HG02759 (cell line): ENCODE results near the gene CELF4.

Experiments used
- ATAC-seq: cut with Tn5 transposase; IDR thresholded peaks from one replicate; pipeline ENCODE4 v1.9.1; 2021; ENCODE audit warnings: mild to moderate bottlenecking, moderate library complexity; ENCODE audit not compliant: unreplicated experiment

The CELF4 gene

DNA sequence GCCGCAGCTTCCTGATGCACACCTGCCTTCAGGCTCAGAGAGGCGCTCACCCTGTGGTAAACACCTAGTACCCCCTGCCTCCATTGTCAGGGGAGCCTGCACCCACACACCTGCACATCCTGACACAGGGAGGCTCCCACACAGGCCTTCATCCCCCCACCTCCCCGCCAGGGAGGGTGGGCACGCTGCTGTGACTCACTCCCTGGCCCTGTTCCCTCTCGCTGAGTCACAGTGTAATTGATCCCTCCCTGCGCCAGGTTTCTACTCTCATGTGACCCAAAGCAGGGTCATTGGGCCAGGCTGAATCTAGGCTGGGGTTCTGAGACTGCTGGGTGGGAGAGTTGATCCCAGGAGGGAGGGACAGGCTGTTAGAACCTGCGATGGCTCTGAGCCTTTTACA lies 8.5 kb upstream of the CELF4 start:
- ATAC-seq = no peak

DNA sequence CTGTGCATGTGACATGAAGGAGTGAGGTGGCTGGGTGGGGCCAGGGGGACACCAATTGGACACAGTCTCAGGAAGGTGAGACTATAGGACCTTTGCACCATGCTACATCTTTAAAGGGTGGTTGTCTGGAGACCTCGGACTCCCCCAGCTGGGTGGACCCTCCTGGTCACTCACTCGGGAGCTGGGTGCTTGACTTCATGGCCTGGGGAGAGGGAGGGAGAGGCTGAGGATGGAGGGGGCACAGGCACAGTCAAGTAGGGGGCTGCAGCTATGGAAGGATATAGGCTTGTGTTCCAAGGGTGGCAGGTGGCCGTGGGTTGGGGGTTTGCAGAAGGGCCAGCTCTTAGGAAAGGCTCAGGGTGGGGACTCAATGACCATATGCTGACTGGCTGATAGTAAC lies 7.1 kb upstream of the CELF4 start:
- no peak for ATAC-seq

DNA sequence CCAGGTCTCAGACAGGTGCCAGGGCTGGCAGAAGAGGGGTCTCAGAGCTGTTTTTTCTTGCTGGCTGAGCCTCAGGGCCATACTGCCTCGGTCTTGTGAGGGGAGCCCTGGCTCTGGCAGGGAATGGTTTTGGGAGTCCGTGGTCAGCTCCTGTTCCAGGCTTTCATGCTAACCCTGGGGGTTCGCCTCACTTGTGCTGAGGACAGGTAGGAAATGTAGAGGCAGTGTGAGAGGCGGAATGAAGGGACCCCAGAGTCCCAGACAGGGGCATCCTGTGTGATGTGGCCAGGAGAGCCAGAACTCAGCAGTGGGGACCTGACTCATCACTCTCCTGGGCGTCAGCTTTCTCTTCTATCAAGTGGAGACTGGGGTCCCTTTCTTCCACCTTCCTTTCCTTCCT lies 5.7 kb upstream of the CELF4 start:
- no peak for ATAC-seq

DNA sequence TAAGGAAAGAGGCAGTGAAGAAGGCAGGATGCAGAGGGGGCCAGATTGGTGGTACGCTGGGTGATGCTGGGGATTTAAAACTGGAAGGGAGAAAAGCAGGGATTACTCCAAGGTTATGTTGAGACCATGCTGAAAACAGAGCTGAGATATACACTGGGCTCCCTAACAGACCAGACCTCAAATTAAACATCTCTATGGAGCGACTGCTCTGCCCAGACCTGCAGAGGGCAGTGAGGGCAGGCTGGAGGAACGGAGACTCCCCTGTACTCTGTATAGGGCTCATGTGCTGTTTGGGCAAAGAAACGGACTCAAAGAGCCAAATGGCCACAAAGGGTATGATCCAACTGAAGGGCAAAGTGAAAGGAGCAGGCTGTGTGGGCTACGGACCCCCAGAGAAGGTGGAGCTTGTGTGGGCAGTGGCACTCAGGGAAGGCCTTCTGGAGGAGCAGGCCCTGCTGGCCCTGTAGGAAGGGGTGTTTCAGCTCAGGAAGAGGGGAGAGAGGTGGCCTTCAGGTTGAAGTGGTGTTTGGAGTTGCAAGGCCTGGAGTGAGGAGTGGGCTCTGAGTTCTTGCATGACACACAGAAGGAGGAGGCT lies 4.8 kb upstream of the CELF4 start:
- no peak for ATAC-seq

DNA sequence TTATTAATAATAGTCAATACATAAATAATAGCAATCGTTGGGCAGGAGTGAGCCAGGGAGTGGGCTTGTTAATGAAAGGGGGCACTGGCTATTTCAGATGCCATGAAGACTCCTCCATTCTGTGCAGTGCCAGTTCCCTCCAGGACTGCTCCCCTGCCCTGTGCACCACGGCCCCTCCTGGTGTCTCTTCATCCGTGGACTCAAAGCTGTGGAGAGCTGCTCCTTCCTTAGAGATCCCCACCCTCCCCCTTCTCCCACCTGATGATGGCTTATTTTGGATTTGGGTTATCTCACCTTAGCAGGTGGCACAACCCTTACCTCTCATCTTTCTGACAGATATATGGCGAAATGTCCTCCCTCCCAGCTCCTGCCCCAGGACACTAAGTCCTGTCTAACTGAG lies 3.1 kb upstream of the CELF4 start:
- no peak for ATAC-seq

DNA sequence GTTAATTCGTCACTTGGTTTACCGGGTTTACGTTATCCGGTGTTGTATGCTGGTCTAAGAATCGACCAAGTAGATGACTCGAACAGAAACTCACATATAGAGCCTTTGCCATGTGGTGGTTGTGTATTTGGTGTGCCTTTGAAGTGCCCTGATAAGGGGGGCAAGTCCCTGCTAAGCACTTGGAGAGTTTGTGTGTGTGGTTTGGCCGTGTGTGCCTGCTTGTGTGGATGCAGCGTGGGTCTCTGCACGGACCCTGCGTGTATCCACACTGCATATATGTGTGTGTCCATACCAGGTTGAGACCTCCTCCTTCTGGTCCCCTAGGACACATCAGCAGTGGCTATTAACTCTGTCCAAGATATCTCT lies 2.4 kb upstream of the CELF4 start:
- no peak for ATAC-seq

DNA sequence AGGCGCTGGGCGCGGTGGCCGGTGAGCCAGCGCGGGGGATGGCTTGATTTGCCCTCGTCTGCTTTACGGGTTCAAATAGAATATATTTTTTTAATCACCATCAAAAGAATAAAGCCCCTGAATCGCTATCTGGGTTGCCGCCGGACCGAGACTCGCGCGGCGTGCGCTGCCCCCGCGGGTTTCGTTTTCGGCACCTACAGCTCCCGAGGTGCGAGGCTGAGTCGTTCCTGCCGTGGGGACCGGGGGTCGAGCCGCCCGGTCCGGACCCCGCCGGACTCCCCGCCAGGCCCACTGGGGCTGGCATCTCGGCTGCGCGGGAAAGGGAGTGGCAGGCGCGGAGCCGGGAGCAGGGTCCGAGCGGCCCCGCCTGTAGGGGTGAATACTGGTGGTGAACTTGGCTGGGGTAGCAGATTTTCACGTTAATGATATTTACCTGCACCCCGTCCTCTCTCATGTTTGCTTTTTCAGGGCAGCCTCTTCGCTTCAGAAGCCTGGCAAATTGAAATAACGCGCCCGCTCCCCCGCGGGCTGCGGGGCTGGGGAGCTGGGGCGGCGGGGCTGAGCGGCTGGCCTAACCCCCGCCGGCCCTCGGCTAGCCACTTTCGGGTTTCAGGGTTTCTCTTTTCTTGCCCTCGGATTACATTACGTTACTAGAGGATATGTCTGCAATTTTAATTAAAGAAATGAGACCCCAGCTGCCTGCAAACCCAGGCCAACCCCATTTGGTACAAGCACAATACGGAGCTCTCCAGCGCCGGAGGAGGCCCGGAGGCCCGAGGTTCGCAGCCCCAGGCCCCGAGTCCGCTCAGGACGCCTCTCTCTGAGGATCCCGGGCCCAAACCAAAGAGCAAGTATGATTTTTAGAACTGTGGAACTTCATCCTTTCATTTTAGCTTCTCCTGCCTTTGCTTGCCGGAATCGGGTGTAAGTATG lies 1.7 kb upstream of the CELF4 start:
- ATAC-seq = no peak

DNA sequence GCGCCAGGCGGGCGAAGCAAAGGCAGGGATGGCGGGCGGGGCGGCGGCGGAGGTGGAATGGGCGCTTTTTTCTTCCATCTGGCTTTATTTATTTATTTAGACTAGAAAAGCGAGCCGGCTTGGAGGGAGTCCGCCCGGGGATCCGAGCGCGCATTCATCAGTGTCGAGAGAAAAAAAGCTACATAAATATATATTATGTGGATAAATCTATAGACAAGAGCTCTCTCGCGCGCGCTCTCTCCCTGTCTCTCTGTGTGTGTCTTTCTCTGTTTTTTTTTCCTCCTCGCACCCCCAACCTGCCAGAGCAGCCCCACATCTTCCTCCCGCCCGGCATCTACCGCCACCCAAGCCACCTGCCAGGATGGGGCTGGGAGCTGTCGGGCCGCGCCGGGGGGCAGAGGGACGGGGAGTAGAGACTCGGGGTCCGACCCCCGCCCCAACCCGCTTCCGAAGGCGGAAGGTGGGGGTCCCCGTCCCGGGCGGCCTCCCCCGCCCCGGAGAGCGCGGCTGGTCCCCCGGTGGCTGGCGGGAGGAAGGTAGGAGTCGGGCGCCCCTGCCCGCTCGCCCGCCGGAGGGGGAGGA lies 972 bp upstream of the CELF4 start:
- no peak for ATAC-seq

DNA sequence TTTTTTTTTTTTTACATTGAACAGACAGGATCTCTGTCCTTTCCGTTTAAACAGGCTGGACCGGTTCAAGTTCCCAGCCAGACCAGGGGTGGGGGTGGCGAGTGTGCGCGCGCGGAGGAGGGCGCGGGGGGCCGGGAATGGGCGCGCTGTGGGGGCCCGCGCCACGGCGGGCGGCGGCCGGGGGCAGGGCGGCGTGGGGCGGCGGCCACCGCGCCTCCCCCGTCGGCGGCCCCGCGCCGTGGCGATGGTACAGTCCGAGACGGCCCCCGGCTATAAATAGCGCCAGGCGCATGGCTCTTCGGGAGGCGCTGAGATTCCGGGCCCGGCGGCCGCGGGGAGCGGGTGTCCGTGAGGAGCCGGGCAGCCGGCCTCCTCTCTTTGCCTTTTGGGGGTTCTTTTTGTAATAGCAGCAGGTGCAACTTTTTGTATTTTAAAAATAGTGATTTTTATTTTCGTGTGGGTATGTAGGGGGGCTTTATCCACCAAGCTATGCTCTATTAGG lies 430 bp upstream of the CELF4 start:
- ATAC-seq = no peak

DNA sequence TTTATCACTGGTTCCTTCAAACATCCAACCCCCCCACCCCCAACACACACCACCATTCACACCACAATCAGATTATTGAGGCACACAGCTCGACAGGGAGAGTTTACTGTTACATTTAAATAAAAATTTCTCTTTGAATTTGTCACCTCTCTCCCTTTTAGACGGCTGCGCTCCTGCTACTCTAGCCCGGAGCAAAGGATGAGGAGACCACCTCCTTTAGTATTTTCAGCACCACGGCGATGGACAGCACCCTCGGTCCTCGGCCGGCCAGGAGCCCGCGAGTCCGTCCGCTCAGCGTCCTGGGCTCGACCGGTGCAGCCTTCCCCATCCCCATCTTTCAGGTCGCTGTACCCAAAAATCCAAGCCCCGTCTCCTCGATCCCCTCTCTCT lies 892 bp downstream of the CELF4 start:
- no peak for ATAC-seq

DNA sequence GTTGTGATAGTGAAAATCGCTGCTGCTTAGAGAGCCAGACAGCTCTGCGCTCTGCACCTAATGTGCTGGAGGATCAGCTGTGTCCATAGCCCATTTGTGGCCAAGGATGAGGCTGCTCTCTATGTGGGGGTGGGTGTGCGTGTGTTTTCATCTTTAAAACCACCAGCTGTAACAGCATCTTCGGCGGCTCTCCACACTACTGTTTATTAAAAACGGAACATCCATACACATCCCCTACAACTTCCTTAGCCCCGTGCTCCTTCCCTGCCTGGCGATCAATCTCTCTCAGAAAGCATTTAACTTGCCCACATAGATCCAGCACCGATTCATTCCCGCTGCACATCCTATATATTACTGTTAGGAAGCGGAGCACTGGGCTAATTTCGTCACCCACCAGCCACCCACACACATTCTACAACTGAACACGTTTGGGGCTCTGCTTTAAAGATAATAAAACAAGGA lies 1.6 kb downstream of the CELF4 start:
- no peak for ATAC-seq

DNA sequence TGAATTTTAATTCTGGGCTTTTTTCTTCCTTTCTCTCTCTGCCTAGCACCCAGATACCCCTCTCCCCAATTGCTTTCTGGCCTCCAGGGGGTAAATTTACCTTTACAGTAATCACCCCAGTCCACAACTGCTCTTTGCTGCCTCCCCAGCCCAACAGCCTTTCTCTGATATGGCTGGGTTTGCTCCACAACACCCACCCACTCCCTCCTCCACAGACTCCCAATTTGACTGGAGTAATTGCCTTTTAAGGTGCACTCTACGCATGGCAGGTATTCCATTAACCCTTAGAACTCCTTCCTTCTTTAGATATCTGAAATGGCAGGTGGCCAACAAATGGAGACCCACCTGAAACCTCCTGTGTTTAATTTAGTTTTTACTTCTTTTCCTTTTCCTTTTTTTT lies 3.6 kb downstream of the CELF4 start:
- ATAC-seq = no peak

DNA sequence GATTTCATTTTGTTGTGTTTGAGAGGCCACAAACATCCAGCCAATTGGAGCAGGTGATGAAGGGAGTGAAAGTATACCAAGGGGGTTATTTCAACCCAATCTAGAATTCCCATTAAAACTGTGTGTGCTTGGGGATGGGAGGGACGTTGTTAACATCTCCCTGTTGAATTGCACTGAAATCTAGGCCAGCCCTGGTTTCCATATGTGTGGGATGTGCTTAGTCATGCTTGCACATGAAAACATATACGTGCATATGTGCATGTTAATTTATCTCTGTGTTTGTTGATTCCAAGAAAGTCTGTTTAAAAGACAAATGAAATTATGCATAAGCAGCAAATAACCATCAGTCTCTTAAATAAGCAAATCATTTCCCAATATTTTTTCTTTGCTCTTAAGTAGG lies 5.6 kb downstream of the CELF4 start:
- ATAC-seq = no peak

DNA sequence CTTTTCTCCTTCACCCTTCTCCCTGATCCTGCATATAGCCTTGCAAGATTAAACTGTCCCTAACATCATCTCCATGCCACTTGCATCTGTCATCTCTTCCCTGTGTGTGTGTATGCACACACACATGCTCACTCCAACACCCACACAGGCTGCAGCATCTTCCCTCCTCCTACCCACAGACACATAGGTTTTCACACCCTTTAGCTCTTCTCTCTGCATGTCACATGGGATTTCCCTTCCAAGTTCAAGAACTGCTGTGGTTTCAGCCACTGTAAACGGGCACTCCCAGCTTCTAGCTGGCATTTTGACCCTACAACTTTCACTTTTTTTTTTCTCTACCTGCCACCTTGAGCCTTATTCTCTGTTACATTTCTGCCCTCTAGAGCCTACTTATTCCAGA lies 6.4 kb downstream of the CELF4 start:
- ATAC-seq = no peak

DNA sequence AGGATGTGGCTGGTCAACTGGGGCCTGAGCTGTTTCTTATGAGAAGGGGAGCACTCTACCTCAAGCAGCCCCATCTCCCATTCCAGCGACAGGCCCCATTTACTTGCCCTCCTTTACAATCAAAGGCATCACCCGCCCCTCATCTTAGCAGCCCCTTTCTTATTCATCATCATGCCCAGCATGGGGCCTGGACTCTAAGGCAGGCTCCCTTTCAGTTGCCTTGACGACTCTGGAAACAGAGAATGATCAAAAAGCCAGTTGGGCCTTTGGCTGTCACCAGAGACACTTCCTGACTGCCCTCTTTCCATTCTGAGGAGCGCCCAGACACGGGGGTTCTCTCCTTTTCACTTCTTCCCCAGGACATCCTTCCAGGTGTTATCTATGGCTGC lies 11.2 kb downstream of the CELF4 start:
- ATAC-seq = no peak

DNA sequence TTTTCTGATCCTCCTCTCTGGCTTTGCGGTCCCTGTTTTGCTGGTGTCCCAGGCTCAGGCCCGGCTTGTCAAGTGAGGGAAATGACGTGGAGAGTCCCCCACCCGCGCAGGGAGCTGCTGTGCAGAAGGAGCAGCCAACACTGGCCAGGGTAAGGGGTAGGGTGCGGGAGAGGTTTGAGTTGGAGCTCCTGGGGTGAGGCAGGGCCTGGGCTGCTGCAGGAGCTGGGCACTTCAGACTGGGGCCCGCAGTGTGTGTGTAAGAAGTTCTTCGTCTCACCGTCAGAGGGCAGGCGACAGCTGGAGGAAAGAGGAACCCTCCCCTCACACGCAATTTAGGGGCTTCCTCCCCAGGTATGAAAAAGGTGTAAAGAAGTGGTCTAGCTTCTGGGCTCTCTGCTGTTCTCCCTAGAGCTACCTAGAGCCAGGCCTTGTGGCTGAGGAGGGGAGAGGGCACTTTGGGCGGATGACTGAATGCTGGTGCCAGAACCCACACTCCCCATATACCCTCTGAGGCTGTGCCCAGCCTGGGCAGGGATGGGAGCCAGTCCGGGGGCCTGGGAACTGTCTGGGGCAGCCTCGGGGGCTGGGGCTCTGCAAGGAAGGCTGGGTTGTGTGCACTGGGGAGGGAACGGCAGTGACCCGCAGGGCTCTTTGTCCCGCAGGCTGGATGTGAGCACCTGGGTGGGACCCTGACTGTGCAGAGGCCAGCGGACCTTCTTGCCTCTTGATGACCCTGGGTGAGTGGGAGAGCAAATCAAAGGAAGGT lies 11.8 kb downstream of the CELF4 start:
- ATAC-seq = no peak

DNA sequence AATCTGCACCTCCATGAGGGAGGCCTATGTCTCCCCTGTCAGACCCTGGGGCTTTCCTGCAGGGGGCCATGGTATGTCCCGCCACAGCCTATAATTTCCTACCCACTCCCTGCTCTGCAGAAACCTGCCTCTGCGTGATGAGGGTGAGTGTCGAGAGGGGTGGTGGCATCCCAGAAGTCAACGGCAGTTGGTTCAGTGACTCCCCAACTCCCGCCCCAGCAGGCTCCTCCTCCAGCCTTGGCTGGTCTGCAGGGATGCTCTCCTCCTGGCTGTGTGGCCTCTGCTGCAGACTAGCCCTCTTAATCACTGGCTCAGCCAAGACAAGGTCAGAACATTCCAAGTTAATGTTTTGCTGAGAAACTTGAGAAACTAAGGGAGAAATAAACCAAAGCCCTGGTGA lies 13.3 kb downstream of the CELF4 start:
- ATAC-seq = no peak

DNA sequence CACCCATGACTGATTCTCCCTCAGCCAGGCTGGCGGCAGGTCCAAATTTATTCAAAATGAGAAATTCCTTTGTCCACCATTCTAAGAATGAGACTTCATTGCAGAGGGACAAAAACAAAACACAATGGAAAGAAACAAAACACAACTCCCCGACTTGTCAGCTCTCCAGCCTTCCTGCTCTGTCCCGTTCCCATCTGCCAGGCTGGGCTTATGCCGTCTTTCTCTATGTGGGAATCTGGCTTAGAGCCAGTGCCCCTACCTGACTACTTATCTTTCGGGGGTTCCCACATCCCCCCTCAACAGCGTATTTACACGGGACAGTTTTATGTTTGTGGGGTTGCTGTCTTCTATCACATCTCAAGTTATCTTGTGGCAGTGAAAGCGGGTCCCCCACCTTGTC lies 13.8 kb downstream of the CELF4 start:
- ATAC-seq = no peak

DNA sequence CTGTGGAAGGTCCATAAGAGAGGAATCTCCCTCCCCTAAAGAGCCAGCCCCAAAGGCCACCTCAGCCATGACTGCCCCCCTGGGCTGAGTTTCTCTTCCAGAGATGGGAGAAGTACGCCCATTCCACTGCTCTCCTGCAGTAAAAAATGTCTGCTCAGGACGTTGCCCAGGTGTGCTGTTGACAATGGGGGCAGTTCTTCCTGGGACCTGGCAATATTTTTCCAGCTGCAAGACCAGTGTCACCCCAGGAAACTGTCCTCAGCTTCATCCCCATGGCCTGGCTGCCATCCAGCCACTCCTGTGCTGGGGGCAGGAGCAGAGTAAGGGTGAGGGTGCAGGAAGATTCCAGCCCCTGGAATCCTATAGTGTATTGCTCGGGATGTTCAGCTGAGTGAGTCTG lies 14.3 kb downstream of the CELF4 start:
- no peak for ATAC-seq

DNA sequence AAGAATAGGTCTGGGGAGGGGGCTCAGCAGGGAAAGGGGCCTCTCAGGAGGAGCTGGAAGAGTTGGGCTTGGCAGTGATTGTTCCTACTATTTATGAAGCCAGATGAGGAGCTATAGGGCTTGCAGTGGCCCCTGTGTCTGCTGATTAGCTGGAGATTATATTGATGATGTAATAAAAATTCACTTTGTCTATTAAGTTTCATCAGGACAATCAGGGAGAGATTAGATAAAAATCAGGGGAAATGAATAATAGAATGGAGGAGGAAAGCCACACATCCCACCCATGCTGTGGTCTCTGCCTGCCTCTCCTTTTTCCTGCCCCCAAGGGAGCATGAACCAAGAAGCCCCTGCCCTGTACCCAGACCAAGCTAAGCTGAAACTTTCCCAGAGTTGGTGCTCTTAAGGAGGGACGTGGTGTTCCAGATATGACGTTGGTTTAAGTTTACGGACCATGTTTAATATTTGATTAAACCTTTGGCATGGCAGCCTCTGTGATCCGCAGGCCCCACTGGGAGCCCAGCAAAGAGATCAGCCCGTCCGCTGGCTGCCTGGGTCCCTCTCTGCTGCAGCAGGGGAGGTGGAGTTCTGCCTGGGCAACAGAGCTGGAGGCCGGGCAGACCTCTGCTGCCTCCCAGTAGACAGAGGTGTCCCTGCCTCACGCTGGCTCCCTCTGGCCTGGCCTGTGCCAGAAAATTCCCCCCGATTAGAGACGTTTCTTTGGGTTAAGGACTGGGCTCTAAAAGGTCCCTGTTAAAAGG lies 15.3 kb downstream of the CELF4 start:
- ATAC-seq = no peak
